Brain microvascular endothelial cell (primary cell): Measurements from ENCODE around the gene ACAP3.

ENCODE experiments used
- DNase-seq: peaks from one replicate; pipeline ENCODE4 v3.0.0-alpha.2; 2020
- H3K27ac ChIP-seq: fragments of 250-450 bp; sonication (Bioruptor Pico); 2 replicates; pipeline ENCODE4 v1.5.1; 2020; ENCODE audit warnings: mild to moderate bottlenecking, moderate library complexity
- H3K27me3 ChIP-seq: fragments of 250-450 bp; sonication (Bioruptor Pico); replicated peaks from 2 replicates; pipeline ENCODE4 v1.5.1; 2020; ENCODE audit warnings: mild to moderate bottlenecking
- H3K36me3 ChIP-seq: fragments of 250-450 bp; sonication (Bioruptor Pico); replicated peaks from 2 replicates; pipeline ENCODE4 v1.5.1; 2020; ENCODE audit warnings: mild to moderate bottlenecking
- H3K4me3 ChIP-seq: 2 replicates; pipeline ENCODE4 v1.5.1; 2011; ENCODE audit warnings: low read depth, mild to moderate bottlenecking, control low read depth, low read length, moderate library complexity
- in situ Hi-C: cut with HindIII; loops from 2 replicates; pipeline ENCODE4 v1.10.0; 2017; ENCODE audit warnings: low sequenced_read_pairs, low pct_ligation_motif_present
- TF ChIP-seq, protein P1 (sequence below): IDR thresholded peaks from 2 replicates; pipeline ENCODE4 v1.5.1; 2011; ENCODE audit warnings: low read depth, mild to moderate bottlenecking, moderate library complexity, low read length, control low read depth, inconsistent platforms; ENCODE audit errors: missing control alignments

ACAP3 gene

DNA sequence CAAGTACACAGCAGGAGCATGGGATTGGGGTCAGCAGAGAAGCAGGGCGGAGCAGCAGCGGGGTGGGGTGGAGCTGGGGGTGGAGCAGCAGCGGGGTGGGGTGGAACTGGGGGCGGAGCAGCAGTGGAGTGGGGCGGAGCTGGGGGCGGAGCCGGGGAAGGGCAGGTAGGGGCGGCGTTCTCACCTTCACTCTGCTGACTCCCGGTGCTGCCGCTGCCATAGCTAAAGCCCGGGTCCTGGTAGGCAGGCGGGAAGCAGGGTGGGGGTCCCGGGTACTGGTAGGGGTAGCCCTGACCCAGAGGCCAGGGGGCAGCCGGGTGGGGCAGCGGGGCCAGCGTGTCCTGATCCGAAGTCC is 30.0 kb upstream of the ACAP3 start:
- Histone ChIP-seq H3K4me3 (no peak overlapping the region), H3K27me3 (no peaks in the 10 kb centered on the region), H3K27ac (no peak overlapping the region), H3K36me3 (peaks cover 39% of the 10 kb centered on the region)
- DNase-seq = no peak
- in situ Hi-C loops = no loop called here
- TF ChIP-seq, protein P1, sequence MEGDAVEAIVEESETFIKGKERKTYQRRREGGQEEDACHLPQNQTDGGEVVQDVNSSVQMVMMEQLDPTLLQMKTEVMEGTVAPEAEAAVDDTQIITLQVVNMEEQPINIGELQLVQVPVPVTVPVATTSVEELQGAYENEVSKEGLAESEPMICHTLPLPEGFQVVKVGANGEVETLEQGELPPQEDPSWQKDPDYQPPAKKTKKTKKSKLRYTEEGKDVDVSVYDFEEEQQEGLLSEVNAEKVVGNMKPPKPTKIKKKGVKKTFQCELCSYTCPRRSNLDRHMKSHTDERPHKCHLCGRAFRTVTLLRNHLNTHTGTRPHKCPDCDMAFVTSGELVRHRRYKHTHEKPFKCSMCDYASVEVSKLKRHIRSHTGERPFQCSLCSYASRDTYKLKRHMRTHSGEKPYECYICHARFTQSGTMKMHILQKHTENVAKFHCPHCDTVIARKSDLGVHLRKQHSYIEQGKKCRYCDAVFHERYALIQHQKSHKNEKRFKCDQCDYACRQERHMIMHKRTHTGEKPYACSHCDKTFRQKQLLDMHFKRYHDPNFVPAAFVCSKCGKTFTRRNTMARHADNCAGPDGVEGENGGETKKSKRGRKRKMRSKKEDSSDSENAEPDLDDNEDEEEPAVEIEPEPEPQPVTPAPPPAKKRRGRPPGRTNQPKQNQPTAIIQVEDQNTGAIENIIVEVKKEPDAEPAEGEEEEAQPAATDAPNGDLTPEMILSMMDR = no peak

DNA sequence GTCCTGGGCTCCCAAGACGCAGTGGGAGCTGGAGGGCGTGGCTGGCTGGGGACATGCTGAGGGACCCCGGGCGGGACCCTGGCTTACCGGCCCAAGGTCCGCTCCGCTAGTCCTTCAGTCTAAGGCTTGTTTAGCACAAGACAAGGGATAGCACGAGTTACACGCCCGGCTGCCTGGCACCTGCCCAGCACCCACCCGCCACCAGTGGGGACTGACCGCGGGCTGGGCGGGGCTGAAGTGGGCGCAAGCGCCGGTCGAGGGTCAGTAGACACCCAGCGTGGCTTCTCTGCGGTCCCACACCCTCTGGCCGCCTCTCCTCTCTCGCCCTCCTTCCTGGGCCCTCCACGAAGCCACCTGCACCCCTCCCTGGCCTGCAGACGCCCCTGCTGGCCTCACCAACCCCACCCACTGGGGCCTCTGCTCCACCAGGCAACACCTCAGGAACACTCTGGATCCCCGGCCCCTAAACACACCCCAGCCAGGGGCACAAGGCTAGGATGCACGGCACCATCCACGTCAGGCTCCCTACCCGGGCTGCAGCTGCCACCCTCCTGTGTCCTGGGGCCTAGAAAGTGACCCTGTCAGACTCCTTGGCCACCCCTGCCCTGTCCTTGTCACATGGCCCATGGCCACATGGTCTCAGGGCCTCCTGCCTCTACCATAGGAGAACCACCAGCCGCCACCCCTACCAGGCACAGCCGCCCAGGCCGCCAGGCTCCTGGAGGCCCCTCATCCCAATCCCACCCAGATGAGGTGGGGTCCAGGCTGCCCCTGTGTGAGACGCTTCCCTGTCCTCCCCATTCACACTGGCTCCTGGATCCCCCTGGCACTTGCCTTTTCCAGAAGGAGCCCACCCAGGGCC is 29.4 kb upstream of the ACAP3 start:
- H3K27ac ChIP-seq = no peak overlapping the region
- DNase-seq = no peak
- H3K27me3 ChIP-seq = no peaks in the 10 kb centered on the region
- in situ Hi-C loops = no loop called here
- peaks cover 39% of the 10 kb centered on the region for H3K36me3 ChIP-seq
- TF ChIP-seq, protein P1 = no peak
- H3K4me3 ChIP-seq = no peak overlapping the region

DNA sequence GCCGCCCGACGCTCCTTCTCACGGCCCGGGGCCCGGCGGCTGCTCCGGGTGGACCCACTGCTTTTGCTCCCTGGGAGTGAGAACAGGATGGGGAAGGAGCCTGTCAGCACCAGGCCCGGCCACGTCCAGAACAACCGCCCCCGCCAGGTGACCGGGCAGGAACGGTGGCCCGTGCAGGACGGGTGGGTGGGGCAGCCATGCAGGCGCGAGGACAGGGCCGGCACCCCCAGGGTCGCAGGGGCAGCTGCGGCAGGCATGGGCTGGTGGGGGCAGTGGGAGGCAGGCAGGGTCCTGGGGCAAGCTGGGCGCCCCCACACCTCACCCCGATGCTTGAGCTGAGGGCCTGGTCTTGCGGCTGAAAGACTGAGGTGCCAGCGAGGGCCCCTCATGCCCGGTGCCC is 28.7 kb upstream of the ACAP3 start:
- TF ChIP-seq, protein P1 = no peak
- Histone ChIP-seq H3K36me3 (peaks cover 34% of the 10 kb centered on the region), H3K4me3 (no peak overlapping the region), H3K27ac (no peak overlapping the region), H3K27me3 (no peaks in the 10 kb centered on the region)
- in situ Hi-C loops = no loop called here
- no peak for DNase-seq

DNA sequence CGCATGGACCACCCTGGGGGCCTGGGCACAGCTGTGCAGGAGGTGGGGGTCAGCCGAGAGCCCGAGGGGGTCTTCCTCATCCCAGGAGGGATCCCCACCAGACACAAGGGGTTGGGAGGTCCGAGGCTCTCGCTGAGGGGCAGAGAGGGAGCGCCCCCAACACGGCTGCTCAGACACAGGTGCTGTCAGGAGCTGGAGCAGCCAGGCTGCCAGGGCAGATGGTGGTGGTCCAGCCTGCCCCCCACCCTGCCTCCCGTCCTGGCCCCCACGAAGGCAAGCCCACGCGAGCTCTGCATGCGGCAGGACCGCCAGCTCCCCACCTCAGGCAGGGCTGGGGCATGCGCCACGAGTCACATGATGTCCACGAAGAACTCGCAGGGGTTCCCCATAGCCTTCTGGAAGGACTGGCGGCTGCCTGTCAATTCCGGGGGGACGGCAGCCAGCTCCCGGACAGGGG is 28.1 kb upstream of the ACAP3 start:
- TF ChIP-seq, protein P1 = no peak
- no peak for DNase-seq
- H3K27ac ChIP-seq = no peak overlapping the region
- peaks cover 31% of the 10 kb centered on the region for H3K36me3 ChIP-seq
- H3K27me3 ChIP-seq = no peaks in the 10 kb centered on the region
- H3K4me3 ChIP-seq = no peak overlapping the region
- in situ Hi-C loops = no loop called here

DNA sequence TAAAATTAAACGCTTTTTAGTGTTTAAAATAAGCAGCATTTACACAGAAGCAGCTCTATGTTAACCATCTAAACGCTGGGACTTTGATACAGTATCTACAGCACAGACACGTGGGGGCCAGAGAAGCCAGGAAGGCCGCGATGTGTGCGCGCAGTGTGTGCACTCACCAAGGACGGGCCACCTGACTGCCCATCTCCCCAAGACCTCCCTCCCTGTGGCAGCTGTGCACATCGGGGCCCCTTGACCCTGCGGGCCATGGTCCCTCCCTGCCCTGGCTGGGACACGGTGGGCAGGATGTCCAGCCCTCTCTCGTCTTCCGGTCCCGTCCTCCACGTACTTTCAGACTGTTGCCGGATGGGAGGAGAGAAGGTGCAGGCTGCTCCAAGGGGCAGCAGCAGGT is 27.6 kb upstream of the ACAP3 start:
- TF ChIP-seq, protein P1 = no peak

More for the DNA sequence above, 27.6 kb upstream of the ACAP3 start:
- Histone ChIP-seq H3K27me3 (no peaks in the 10 kb centered on the region), H3K27ac (no peak overlapping the region), H3K36me3 (peaks cover 28% of the 10 kb centered on the region), H3K4me3 (no peak overlapping the region)
- no peak for DNase-seq
- in situ Hi-C loops = no loop called here
